Hepatocyte (in vitro differentiated cells): ENCODE data around the gene DHPS. TPM values are rescaled to one million over a fixed set of nuclear protein-coding genes. Genes with fewer than 3 reads are reported as not detected.

Experiments used
- DNase-seq: peaks from one replicate; pipeline ENCODE4 v3.0.0-alpha.2; 2016; ENCODE audit warnings: low spot score
- H2AFZ ChIP-seq: fragments of 200-600 bp; sonication (generic); 2 replicates; pipeline ENCODE4 v1.6.0; 2016; ENCODE audit warnings: antibody characterized with exemption, mild to moderate bottlenecking
- H3K27ac ChIP-seq: fragments of 200-600 bp; sonication (generic); 2 replicates; pipeline ENCODE4 v1.5.1; 2016; ENCODE audit warnings: mild to moderate bottlenecking
- H3K27me3 ChIP-seq: fragments of 200-600 bp; sonication (generic); 2 replicates; pipeline ENCODE4 v1.6.1; 2016
- H3K36me3 ChIP-seq: fragments of 200-600 bp; sonication (generic); replicated peaks from 2 replicates; pipeline ENCODE4 v1.5.1; 2016; ENCODE audit warnings: low read depth; ENCODE audit not compliant: insufficient read depth
- H3K4me1 ChIP-seq: fragments of 200-600 bp; sonication (generic); 2 replicates; pipeline ENCODE4 v1.5.1; 2016; ENCODE audit warnings: mild to moderate bottlenecking, moderate library complexity; ENCODE audit not compliant: insufficient read depth
- H3K4me2 ChIP-seq: fragments of 200-600 bp; sonication (generic); 2 replicates; pipeline ENCODE4 v1.6.0; 2016
- H3K4me3 ChIP-seq: fragments of 200-600 bp; sonication (generic); 2 replicates; pipeline ENCODE4 v1.5.1; 2016; ENCODE audit warnings: mild to moderate bottlenecking
- H3K79me2 ChIP-seq: fragments of 200-600 bp; sonication (generic); 2 replicates; pipeline ENCODE4 v1.6.0; 2017; ENCODE audit warnings: mild to moderate bottlenecking
- H3K9me2 ChIP-seq: fragments of 200-600 bp; sonication (generic); replicated peaks from 2 replicates; pipeline ENCODE4 v1.6.0; 2017; ENCODE audit warnings: mild to moderate bottlenecking; ENCODE audit not compliant: insufficient read depth
- H3K9me3 ChIP-seq: fragments of 200-600 bp; sonication (generic); 2 replicates; pipeline ENCODE4 v1.5.1; 2016; ENCODE audit warnings: low read depth, mild to moderate bottlenecking
- H4K20me1 ChIP-seq: fragments of 200-600 bp; sonication (generic); 2 replicates; pipeline ENCODE4 v1.6.0; 2016; ENCODE audit warnings: mild to moderate bottlenecking; ENCODE audit not compliant: insufficient read depth, poor library complexity, severe bottlenecking
- CTCF ChIP-seq: fragments of 200-600 bp; sonication (generic); IDR thresholded peaks from 2 replicates; pipeline ENCODE4 v1.5.1; 2016; ENCODE audit warnings: antibody characterized with exemption, mild to moderate bottlenecking; ENCODE audit not compliant: poor library complexity
- EZH2 ChIP-seq: fragments of 200-600 bp; sonication (generic); IDR thresholded peaks from 2 replicates; pipeline ENCODE4 v1.6.1; 2016; ENCODE audit warnings: antibody characterized with exemption, mild to moderate bottlenecking, borderline replicate concordance
- EZH2phosphoT487 ChIP-seq: fragments of 200-600 bp; sonication (generic); IDR thresholded peaks from one replicate; pipeline ENCODE4 v1.6.1; 2018; ENCODE audit warnings: antibody characterized with exemption, mild to moderate bottlenecking, low read depth, moderate library complexity; ENCODE audit not compliant: unreplicated experiment, severe bottlenecking
- WGBS: methylation state at CpG from one replicate; pipeline ENCODE4 v1.1.6; 2016; ENCODE audit warnings: low lambda C conversion rate; ENCODE audit errors: missing lambda C conversion rate; 5-methylcytosine and 5-hydroxymethylcytosine counted together
- polyA plus RNA-seq: library from polyadenylated mRNA; unstranded; fragments of >200 nt; fragmentation: Nextera tagmentation; extraction: Ambion mirVana; gene quantifications from 2 replicates; pipeline ENCODE4 v1.2.1, GENCODE V29; 2016
- total RNA-seq: library from RNA; depleted of rRNA; stranded (reverse); fragments of >200 nt; gene quantifications from 2 replicates; pipeline ENCODE4 v1.2.3, GENCODE V29; 2014

DHPS gene
- total and polyA plus RNA-seq, 2 experiments from 2014 or later, result 62.6 to 84.7 TPM

DNA sequence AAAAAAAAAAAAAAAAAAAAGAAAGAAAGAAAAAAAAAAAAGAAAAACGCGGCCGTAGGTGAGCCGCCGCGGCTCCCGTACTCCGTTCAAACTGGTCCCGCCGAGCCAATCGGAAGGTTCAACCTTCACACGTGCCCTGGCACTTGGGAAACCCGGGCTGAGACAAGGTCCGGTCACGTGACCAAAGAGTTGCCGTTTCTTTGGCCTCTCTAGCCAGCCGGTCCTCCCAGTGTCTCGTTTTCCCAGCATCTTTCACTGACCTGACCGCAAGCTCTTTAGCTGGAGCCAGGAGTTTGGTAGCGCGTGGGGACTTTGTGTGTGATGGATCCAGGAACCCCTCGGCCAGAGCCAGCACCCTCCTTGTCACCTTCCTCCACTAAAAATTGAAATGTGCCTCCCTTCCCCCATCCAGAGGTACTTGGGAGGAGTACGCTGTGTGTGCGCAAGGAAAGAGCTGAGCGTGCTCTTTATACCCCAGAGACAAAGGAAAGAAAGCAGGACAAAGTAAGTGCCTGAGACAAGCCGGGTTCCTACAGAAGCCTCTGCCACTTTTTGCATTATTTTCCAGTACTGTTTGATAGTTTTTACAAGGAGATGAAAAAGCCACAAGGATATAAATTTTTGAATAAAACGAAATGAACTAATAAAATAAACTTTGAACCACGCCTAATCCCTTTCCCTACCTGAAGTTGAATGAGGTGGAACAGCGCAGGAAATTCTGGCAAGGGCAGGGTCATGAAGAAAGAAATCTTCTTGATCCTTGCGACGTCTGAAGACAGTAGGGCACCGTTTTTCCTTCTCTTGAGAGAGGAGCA lies 41.1 kb upstream of the DHPS start:
- no peak for TF ChIP-seq EZH2
- no peak for TF ChIP-seq EZH2phosphoT487
- H3K4me1 ChIP-seq, result peaks cover 10% of the 10 kb centered on the region
- H3K9me3 ChIP-seq, result no peaks in the 10 kb centered on the region
- peak overlapping the region; percentile 95 for H3K27ac ChIP-seq
- H3K4me2 ChIP-seq, result peak overlapping the region; percentile 99
- no peaks in the 10 kb centered on the region for H3K27me3 ChIP-seq
- peak overlapping the region; percentile 53 for H2AFZ ChIP-seq
- H3K36me3 ChIP-seq, result no peaks in the 10 kb centered on the region
- WGBS, result 2% methylated on average over 29 of the region's 32 CpGs
- peaks cover 7% of the 10 kb centered on the region for H4K20me1 ChIP-seq
- H3K79me2 ChIP-seq, result peaks cover 52% of the 10 kb centered on the region
- no peaks in the 10 kb centered on the region for H3K9me2 ChIP-seq
- peak; percentile 100 for DNase-seq
- peak overlapping the region; percentile 56 for H3K4me3 ChIP-seq

GRCh38 chr19:12721656-12722565 lies 40.2 kb upstream of the DHPS start:
- peak overlapping the region; percentile 99 for H3K4me2 ChIP-seq
- peak overlapping the region; percentile 10 for H2AFZ ChIP-seq
- peak overlapping the region; percentile 95 for H3K27ac ChIP-seq
- DNase-seq, result peak; percentile 91
- H3K4me3 ChIP-seq, result peak overlapping the region; percentile 60
- no peaks in the 10 kb centered on the region for H3K9me2 ChIP-seq
- H3K36me3 ChIP-seq, result no peaks in the 10 kb centered on the region
- H4K20me1 ChIP-seq, result peaks cover 7% of the 10 kb centered on the region
- WGBS, result under 1% methylated on average over 55 of the region's 65 CpGs
- peaks cover 58% of the 10 kb centered on the region for H3K79me2 ChIP-seq
- H3K27me3 ChIP-seq, result no peaks in the 10 kb centered on the region
- H3K9me3 ChIP-seq, result no peaks in the 10 kb centered on the region
- H3K4me1 ChIP-seq, result peaks cover 10% of the 10 kb centered on the region
- TF ChIP-seq EZH2phosphoT487 (no peak), EZH2 (no peak), CTCF (no peak)

DNA sequence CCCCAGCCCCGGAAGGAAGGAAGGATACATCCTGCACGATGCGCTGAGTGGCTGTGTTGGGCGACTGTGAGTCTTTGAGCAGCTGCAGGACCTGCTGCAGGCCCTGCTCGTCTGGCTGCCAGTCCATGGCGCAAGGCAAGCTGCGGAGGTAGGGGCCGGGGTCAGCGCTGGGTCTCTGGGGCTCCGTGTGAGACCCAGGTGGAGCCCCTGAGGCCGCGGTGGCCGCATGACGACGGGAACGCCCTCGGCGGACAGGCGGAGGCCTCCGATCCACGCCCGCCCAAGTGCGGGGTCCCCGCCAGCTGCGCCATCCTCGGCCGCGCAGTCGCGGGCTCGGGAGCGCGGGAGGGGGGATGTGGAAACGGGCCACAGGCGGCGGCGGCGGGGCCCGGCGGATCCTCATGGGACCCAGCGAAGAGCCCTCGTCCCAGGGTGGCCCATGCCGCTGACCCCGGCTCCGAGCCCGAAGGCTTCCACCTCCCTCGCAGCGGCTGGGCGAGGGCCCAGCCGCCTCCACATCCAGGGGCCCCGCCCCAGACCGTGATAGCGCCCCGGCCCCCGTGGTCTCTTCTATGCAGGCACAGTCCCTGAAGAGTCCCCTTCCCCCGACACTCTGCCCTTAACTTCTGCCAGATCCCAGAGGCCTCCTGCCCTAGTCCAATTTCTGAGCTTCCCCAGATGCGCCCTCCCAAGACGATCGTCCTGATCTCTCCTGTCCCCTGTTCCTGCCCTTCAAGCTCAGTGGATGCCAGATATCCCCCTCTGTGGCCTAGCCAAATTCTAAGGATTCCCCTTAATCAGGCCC lies 39.4 kb upstream of the DHPS start:
- peak overlapping the region; percentile 60 for H3K4me3 ChIP-seq
- no peaks in the 10 kb centered on the region for H3K9me3 ChIP-seq
- H3K4me1 ChIP-seq, result peaks cover 10% of the 10 kb centered on the region
- TF ChIP-seq CTCF (no peak), EZH2 (no peak), EZH2phosphoT487 (no peak)
- 8% methylated on average over 36 of the region's 59 CpGs for WGBS
- no peaks in the 10 kb centered on the region for H3K27me3 ChIP-seq
- peak; percentile 49 for DNase-seq
- peaks cover 7% of the 10 kb centered on the region for H4K20me1 ChIP-seq
- H3K27ac ChIP-seq, result peak overlapping the region; percentile 95
- H3K4me2 ChIP-seq, result peak overlapping the region; percentile 99
- H3K79me2 ChIP-seq, result peaks cover 65% of the 10 kb centered on the region
- peak overlapping the region; percentile 10 for H2AFZ ChIP-seq
- H3K36me3 ChIP-seq, result no peaks in the 10 kb centered on the region
- H3K9me2 ChIP-seq, result no peaks in the 10 kb centered on the region
